Effector CD4-positive, alpha-beta T cell (primary cell): ENCODE results near the gene FGF14. TPM values are rescaled to one million over a fixed set of nuclear protein-coding genes. Genes with fewer than 3 reads are reported as not detected.

ENCODE experiments used
- DNase-seq: peaks from one replicate; pipeline ENCODE4 v3.0.0-alpha.2; 2020
- total RNA-seq: gene quantifications from one replicate; lab custom pipeline; 2026; lab: John Stamatoyannopoulos, UW

FGF14 gene
- total RNA-seq: not detected

DNA sequence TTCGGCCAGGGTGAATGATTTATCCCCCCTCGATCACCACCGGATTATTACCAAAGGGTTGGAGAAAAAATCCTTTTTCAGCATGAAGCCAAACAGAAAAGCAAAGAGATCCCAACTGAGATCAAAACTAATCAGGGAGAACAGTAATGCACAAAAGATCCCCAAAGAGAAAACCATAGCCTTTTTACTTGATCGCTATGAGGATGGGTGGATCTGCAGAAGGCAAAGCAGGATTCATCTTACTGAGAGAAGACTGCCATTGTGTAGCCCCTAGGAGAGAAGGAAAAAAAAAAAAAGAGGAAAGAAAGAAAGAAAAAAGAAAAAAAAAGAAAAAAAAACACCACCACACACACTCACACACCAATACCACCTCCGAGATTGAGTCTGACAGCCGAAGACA is at the start of gene FGF14:
FGF14 (minus strand) TSS at position 283 of the 400 bp plus-strand sequence.
- DNase-seq: no peak

DNA sequence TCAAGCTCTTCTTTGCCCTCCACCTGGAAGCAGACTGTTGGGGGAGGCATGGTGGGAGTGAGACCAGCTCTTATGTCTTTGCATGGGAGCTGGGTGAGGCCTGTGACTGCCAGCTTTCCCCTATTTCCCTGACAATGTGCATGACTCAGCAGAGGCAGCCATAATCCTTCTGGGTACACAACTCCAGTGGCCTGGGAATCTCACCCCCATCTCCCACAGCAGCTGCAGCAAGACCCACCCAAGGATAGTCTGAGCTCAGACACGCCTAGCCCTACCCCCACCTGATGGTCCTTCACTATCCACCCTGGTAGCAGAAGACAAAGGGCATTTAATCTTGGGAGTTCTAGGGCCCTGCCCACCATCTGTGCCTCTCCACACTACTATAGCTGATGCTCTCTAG is 41.4 kb upstream of the FGF14 start:
- DNase-seq: no peak

DNA sequence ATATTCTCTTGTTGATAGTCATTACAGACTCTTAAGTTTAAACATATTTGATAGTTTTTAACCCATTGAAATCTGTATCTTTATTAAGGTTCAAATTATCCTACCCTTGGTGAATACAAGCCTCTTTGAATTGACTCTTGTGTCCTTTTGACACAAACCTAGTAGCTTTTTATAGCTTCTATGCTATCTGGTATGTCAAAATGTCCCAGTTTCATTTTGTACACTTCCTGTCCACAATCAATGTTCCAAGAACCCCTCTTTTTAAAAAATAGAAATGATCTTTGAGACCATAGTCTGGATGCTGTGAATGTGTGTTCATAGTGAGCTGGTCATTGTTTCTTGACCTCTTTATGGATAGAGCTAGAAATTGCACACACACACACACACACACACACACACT is 39.2 kb upstream of the FGF14 start:
- DNase-seq: no peak

DNA sequence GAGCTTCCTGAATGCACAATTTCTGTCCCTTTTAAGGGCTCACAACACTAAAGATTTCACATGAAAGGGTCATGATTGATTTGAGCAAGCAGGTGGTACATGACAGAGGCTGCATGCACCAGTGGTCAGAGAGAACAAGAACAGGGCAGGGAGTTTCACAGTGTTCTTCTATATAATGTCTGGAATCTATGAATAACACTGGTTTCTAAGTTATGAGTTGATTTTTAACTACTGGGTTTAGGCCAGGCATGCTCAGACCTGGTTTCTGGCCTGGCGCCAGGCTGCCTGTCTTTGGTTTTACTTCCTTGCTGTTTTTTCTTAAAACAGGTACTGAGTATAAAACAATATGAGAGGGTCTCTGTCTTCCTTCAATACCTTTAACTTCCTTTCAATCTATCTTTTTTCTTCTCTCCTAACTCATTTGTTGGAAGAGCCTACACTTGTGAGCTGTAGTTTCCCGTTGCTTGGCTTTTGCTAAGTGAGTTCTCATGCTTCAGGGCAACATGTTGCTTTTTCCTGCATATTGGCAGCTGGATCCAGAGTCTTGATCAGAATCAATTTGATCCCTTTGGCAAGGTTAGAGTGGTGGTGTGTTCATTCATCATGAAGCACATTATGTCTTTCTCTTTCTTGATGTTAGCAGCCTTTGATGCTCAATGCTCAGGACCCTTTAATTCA is 38.5 kb upstream of the FGF14 start:
- no peak for DNase-seq

DNA sequence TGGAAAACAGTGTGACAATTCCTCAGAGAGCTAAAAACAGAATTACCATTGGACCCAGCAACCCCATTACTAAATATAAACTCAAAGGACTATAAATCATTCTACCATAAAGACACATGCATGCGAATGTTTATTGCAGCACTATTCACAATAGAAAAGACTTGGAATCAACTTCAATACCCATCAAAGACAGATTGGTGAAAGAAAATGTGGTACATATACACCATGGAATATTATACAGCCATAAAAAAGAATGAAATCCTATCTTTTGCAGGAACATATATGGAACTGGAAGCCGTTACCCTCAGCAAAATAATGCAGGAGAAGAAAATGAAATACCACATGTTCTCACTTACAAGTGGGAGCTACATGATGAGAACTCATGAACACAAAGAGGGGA is 20.8 kb upstream of the FGF14 start:
- no peak for DNase-seq

DNA sequence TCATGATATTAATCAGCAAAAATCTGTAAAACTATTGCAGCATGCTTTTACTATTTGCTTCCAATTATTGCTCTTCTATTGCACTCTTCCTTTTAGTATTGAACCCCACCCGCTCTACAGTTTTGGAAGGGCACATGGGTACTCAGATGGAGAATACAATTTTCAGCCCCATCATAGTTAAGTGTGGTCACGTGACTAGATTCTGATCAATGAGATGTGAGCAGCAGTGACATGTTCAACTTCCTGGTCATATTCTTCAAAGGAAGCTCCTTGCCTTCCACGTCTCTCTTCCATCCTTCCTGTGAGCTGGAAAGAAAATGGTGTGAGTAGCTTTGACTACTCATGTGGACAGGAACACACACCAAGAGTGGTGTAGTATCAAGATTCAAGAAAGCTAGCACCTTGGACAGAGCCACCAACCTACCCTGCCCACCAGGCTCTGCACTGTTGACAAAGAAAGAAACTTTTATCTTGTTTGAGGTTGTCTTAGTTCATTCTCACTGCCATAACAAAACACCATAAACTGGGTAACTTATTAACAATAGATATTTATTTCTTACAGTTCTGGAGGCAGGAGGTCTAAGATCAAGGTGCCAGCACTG is 3.8 kb upstream of the FGF14 start:
- DNase-seq: no peak

DNA sequence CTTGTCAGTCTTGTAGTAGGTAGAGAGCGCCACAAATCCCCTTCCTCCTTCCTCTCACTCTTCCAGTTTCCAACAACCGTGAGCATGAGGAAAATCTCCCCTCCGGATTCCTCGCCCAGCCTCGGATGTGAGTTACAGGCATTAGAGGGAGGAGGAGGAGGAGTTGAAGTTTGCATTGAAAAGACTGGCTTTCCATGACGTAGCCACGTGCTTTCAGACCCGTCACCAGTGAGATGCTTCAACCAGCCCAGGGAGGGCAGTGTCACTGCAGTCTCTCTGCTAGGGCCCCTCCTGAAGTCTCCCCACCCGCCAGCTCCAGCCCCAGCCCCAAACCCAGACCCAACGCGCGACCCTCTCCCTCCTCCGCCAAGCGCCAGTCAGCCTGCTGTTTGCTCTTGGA is 442 bp upstream of the FGF14 start:
- peak; percentile 7 for DNase-seq

DNA sequence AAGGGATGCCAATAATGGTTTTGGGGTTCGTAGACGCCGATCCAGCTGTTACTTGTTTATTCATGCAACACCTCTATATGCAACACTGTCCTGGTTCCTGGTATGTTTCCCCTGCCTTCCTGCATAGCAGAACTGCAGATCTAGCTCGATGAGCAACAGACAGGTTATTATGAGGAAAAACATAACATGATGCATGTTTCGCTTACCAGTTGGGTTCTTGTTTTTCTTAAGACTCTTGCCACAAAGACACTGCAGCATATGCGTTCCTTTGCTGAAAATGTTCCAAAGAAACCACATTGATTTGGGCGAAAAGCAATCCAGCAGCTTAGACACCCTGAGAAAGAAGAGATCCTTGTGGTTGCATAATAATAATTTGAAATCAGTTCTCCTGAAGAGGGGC is 583 bp downstream of the FGF14 start:
- DNase-seq: no peak

DNA sequence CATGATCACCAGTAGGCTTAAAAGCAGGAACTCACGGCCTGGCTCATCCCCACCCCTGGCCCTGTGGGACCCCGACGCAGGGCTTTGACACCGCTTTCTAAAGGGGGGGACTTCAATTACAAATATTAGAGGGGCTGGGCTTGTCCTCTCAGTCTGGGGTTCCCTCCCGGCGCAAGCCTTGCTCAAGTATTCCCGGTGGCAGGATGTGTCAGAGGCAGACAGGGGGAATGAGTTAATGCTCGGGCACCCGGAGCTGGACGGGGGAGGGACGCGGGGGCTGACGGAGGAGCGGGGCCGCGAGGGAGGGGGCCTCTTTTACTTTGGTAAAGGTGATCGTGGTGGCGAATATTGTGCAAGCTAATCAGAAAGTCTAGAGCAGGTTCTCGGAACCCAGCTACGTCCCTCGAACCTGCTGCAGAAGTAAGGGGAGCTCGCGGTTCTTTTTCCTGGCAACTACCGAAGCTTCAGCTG is 1.1 kb downstream of the FGF14 start:
- no peak for DNase-seq

DNA sequence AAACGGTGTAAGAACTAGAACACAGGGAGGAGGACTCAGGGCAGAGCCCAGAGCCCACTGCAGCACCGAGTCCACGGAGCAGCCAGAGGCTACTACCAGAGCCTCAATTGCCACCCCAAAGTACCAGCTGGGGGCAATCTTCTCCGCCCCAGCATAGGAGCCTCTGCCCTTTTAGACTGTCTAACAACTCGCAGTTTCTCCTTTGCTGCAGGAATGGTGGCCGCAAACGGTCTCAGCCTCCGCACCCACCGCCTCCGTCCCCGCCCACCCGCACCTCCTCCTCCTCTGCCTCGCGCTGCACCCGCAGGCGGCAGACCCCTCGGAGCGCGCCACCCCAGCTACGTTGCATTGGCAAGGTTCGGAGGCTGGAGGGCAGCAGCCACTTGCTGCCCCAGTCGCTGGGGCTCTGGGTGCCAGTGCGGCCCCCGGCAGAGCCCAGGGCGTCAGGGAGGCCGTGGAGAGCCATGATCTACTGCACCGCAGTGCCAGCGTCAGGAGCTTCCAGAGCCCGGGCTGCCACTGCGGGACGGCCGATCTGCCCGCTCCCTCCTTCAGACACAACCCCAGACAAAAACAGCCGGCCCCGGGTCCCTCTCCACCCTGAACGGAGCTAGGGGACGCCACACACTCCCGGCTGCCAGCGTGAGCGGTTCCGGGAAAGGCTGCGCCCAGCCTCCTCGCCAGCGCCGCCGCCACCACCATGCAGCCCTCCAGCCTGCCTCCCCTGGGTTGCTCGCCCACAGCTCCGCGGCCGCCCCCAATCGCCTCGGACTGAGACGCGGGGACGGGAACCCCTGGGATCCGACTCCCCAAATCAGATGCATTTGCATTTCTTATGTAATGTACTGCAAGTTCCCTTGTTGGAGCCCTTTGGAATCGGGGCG is 1.8 kb downstream of the FGF14 start:
- DNase-seq: peak; percentile 13

DNA sequence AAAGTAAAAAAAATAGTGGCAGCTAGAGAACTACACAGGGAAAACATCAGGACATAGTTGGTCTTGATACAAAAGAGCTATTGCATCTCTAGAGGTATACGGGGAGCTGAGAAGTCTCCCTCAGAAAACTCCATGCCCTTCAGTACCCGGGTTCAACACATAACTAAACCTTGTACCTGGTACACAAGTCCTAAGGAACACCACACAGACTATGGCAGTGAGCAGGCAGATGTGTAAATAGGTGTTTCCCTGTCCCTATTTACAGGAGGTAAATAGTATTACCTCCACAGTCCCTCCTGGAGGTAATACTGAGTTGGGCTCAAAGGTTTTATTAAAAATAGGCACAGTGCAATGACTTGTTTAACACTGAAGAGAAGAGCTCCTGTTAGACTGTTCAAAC is 5.9 kb downstream of the FGF14 start:
- no peak for DNase-seq

DNA sequence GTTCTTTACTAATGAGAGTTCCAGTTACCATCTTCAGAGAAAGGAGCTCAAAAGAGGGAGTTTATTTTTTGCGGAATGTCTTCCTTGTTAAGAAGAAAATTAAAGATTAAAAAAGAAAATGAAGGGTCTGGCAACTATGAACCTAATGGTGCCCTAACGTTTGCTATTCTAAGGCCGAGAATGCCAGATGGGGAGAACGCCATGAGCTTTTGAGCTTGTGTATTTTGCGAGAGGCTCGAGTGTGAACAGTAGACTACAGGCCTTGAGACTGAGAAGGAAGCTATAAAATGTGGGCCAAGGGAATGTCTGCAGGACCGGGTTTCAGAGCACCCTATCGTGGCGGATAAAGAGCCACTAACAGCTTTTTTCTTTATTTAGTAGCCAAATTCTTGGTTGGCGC is 6.7 kb downstream of the FGF14 start:
- no peak for DNase-seq

DNA sequence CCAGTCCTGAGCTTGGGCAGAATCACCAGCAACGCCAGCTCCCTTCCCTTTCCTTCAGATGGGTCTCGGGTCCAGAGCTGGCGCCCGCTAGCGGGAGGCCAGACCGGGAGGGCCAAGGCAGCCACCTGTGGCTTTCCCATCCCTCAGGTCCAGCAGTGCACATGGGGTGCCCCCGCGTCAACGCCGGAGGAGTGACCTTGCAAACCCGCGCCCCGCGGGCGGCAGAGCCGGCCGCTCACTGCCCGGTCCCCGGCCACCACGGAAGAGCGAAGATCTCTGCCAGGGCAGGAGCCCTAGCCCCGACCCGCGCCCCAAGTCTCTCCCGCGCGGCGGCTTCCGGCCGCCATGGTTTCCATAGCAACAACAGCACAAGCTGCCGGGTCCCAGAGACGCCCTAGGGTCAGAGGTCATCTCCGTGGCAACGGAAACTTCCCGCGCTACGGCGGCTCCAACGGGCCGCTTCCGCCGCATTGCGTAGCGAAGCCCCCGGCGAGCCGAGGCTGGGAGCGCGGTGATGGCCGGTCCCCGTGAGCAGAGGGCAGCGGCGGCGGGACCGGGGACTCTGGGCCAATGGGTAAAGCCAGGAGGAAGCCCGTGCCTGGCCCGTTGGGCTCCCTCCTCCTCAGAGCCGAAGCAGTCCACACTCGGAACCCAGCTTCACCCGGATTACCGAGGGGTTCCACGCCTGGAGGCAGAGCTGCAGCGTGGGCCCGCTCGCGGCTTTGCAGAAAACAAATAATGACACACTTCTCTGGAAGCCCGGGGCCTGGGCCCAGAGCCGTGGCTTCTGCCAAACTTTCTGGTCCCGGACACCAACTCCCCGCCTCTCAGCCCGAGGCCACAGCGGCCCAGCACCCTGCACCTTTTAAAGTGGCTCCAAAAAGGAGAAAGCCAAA is 7.4 kb downstream of the FGF14 start:
- peak; percentile 94 for DNase-seq

DNA sequence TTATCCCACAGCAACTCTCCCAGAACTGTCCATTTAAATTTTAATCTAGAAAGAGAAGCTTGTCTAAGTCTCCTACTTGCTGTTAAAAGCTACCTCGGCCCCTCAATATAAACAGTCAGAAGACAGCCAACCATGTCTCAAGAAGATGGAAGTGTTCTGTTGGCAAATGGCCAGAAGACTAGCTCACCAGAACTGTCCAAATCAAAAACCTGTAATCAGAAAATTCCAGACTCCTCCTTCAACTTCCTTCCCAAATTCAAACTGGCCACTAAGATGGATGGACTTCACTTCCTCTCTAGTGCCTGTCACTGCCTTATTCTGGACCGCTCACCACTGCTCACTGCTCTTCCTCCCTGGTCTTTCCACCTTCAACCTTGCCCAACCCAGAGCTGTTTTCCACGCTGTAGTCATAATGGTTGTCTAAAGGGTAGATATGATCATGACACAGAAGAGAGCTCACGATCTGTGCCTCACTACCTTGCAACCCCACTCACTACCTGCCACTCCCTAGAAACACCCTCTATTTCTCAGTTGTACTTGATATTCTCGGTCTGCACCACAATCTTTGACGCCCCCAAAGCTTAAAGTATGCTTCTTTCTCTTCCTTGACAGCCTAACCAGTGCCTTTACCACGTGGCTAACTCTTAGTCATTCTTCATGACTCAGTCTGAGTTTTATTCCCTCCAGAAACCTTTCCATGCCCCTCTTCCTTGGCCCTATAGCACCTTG is 9.2 kb downstream of the FGF14 start:
- no peak for DNase-seq

DNA sequence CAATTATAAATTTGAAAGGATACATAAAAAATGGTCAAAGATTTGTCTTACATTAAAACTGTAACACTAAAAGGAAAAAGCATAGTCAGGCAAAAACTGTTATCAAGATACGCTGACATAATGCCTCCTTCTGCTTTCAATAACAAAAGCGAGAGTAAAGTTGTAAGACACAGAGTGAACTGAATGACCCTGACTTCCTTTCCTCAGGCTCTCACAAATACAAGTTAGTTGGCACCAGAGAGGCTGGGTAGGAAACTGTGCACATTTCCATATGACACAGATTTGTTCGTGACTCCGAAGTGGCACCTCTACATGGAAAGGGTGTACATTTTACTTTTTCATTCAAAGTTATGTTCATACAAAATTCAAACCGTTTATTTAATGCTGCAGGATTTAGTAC is 15.4 kb downstream of the FGF14 start:
- no peak for DNase-seq

DNA sequence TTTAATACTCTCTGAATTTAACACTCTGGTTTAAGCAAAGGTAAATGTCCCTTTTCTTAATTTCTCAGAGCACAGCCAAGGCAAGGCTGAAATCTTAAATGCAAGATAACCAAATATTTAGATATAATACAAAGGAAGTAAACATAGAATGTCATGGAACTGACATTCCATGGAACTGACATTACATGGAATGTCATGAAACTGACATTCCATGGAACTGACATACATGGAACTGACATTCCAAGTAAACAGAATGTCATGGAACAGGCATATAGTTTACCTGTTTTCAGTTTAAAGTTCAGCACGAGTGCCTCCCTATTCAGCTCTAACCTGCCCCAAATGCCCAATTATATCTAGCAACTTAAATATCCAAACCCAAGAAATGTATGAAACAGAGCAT is 21.8 kb downstream of the FGF14 start:
- no peak for DNase-seq

DNA sequence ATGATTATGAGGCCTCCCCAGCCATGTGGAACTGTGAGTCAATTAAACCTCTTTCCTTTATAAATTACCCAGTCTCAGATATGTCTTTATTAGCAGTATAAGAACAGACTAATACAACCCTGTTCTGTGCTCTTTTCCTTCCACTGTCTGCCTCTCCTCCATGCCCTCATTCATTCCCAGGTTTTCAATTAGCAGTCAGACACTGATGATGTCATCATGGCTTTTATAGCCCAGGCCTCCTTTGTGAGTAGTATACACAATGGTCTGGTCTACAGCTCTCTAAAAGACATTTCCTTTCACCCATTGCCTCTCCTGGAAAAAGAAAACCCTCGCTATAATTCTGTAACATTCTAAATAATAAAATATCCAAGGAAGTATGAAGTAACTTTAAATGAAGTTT is 25.5 kb downstream of the FGF14 start:
- no peak for DNase-seq

DNA sequence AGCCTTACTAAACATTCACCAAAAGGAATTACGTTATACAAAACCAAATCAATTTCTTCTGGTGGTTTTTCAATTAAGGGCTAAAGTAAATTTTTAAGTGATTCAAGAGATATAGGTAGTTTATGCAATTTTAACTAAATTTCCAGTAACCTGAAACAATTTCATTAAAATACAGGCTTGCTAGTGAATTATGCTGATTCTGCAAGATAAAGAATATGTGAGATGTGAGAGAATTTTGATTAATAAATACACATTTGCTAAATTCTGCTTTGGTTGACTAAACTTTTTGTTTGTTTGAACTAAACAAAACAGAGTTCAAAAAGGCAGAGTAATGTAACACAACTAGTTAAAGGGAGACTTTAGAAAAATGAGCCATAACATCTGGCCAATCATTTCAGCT is 27.1 kb downstream of the FGF14 start:
- DNase-seq: no peak

DNA sequence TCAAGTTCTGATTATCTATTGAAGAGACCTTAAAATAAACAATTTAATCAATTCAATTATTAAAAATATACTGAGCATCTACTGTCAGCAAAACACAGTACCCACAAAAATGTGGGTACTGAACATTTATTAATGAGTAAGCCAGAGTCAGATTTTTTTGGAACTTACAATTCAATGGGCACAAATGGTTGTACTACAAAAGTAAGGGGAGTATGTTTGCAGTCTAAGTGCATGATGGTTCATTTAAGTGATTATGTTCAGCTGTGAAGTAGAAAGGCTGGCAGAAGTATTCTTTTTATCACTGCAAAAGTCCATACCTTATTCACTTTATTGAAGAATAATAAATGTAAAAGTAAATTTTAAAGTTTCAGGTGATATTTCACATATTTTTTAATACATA is 27.6 kb downstream of the FGF14 start:
- no peak for DNase-seq

DNA sequence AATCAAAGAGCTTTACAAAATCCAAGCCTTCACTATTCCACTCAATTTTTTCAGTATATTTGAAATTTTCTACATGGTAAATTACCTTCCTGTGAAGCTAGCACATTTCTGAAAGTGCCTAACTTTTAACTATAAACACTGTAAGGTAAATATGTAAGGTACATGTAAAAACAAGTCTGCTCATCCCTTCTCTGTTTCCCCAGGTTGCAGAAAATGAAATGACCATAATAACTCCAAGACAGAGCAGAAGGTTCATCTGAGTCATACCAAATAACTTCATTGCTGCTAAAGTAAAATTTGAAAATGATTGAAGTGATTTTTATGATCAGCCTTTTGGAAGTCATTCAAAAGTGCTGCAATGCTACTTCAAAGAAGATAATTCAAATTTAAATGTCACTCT is 28.6 kb downstream of the FGF14 start:
- DNase-seq: no peak

DNA sequence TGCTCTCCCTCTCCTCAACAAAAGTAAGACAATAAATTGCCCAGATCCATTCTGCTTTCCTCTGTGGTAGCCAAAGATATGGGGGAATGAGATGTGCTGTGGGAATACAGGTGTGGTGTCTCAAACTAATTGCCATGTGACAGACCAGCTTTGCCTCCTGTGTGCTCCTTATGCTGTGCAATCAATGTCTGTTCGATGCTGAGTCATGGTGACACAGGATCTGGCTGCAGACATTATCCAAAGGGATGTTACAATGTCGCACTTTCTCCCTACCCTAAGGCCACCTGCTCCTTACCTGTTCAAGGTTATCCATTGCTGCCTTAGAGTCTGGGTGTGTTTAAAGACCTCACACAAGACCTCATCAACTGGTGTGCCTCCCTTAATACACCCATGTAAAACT is 32.5 kb downstream of the FGF14 start:
- DNase-seq: no peak

DNA sequence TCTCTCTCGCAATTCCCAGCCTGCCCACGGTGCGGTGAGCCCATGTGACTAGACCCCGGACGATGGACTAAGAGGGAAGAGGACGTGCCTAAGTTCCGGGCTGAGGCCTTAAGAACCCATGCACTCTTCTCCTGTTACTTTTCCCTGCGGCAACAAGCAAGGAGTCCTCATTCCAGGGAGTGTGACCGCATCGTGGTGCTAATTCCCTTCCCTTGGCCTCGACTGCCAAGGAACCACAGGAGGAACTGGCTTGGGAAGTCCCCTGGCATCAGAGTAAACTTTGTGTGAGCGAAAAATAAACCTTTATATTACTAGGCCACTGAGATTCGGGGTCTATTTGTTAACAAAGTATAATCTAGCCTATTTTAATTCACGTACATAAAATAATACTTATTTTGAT is 34.0 kb downstream of the FGF14 start:
- no peak for DNase-seq
